Stomach smooth muscle (tissue), 2 donors: Measurements from ENCODE around the gene IGSF22.
A peak's percentile ranks its signal among the peaks of the same experiment; 100 is the strongest.

ENCODE experiments used
- H3K27ac ChIP-seq: one replicate; pipeline ENCODE4 v1.7.0; 2013; ENCODE audit warnings: mild to moderate bottlenecking, low read length, inconsistent platforms
- H3K27me3 ChIP-seq, 2 donors: one replicate each; pipeline ENCODE4 v1.7.0; 2013; ENCODE audit warnings: low read length in 2 of 2; ENCODE audit not compliant: insufficient read depth in 2 of 2, control insufficient read depth in 1 of 2
- H3K36me3 ChIP-seq, 2 donors: one replicate each; pipeline ENCODE4 v1.7.0; 2013; ENCODE audit warnings: low read length in 2 of 2; ENCODE audit not compliant: control insufficient read depth in 2 of 2, insufficient read depth in 2 of 2
- H3K4me1 ChIP-seq: one replicate; pipeline ENCODE4 v1.7.0; 2013; ENCODE audit warnings: low read length; ENCODE audit not compliant: control insufficient read depth, insufficient read depth
- H3K4me3 ChIP-seq, 2 donors: one replicate each; pipeline ENCODE4 v1.7.0; 2013; ENCODE audit warnings: low read length in 2 of 2
- H3K9ac ChIP-seq, 2 donors: one replicate each; pipeline ENCODE4 v1.7.0; 2013; ENCODE audit warnings: low read length in 2 of 2, mild to moderate bottlenecking in 1 of 2
- H3K9me3 ChIP-seq, 2 donors: one replicate each; pipeline ENCODE4 v1.7.0; 2013; ENCODE audit warnings: low read length in 2 of 2; ENCODE audit not compliant: control insufficient read depth in 2 of 2
- donor health status: healthy.
- donor health status: Pancreatic carcinoma.

The IGSF22 gene

GRCh38 chr11:18729426-18729825 is 3.4 kb upstream of the IGSF22 start:
- Histone ChIP-seq H3K4me3 (no peak overlapping the region), H3K36me3 (no peaks in the 10 kb centered on the region), H3K27me3 (no peaks in the 10 kb centered on the region), H3K9me3 (no peaks in the 10 kb centered on the region), H3K4me1 (no peaks in the 10 kb centered on the region), H3K9ac (no peak overlapping the region), H3K27ac (no peak overlapping the region)

GRCh38 chr11:18728658-18729057 is 2.7 kb upstream of the IGSF22 start:
- Histone ChIP-seq H3K36me3 (no peaks in the 10 kb centered on the region), H3K4me3 (no peak overlapping the region), H3K9me3 (no peaks in the 10 kb centered on the region), H3K27me3 (no peaks in the 10 kb centered on the region), H3K9ac (no peak overlapping the region), H3K27ac (no peak overlapping the region), H3K4me1 (no peaks in the 10 kb centered on the region)

GRCh38 chr11:18727479-18728236 is 1.7 kb upstream of the IGSF22 start:
- H3K9me3 ChIP-seq: no peaks in the 10 kb centered on the region
- H3K27me3 ChIP-seq: no peaks in the 10 kb centered on the region
- no peaks in the 10 kb centered on the region for H3K36me3 ChIP-seq
- H3K27ac ChIP-seq: no peak overlapping the region
- H3K4me1 ChIP-seq: no peaks in the 10 kb centered on the region
- H3K9ac ChIP-seq: no peak overlapping the region
- no peak overlapping the region for H3K4me3 ChIP-seq

- H3K27ac ChIP-seq: no peak overlapping the region
- H3K4me3 ChIP-seq: no peak overlapping the region
- no peaks in the 10 kb centered on the region for H3K27me3 ChIP-seq
- no peaks in the 10 kb centered on the region for H3K36me3 ChIP-seq
- H3K4me1 ChIP-seq: peaks cover 18% of the 10 kb centered on the region
- H3K9ac ChIP-seq: no peak overlapping the region
- H3K9me3 ChIP-seq: no peaks in the 10 kb centered on the region
Measured at GRCh38 chr11:18723991-18724390, 2.0 kb downstream of the IGSF22 start.

GRCh38 chr11:18722293-18722637 is 3.7 kb downstream of the IGSF22 start:
- peak overlapping the region in 1 of 2 donors; percentile 81 for H3K4me3 ChIP-seq
- no peak overlapping the region for H3K27ac ChIP-seq
- H3K9me3 ChIP-seq: no peaks in the 10 kb centered on the region
- H3K27me3 ChIP-seq: no peaks in the 10 kb centered on the region
- H3K9ac ChIP-seq: no peak overlapping the region
- peaks cover 18% of the 10 kb centered on the region for H3K4me1 ChIP-seq
- H3K36me3 ChIP-seq: no peaks in the 10 kb centered on the region

GRCh38 chr11:18721561-18722292 is 4.3 kb downstream of the IGSF22 start:
- Histone ChIP-seq H3K9ac (peak overlapping the region; percentile 7 to 71), H3K4me1 (peaks cover 18% of the 10 kb centered on the region)

GRCh38 chr11:18720808-18721560 is 5.0 kb downstream of the IGSF22 start:
- H3K4me1 ChIP-seq: peaks cover 18% of the 10 kb centered on the region
- H3K9ac ChIP-seq: peak overlapping the region; percentile 7 to 71
- H3K36me3 ChIP-seq: no peaks in the 10 kb centered on the region
- peak overlapping the region; percentile 74 to 81 for H3K4me3 ChIP-seq
- H3K27me3 ChIP-seq: no peaks in the 10 kb centered on the region
- H3K9me3 ChIP-seq: no peaks in the 10 kb centered on the region
- H3K27ac ChIP-seq: peak overlapping the region; percentile 37

More at GRCh38 chr11:18721561-18722292, 4.3 kb downstream of the IGSF22 start:
- Histone ChIP-seq H3K36me3 (no peaks in the 10 kb centered on the region), H3K4me3 (peak overlapping the region; percentile 74 to 81), H3K27ac (peak overlapping the region; percentile 37), H3K9me3 (no peaks in the 10 kb centered on the region), H3K27me3 (no peaks in the 10 kb centered on the region)

- Histone ChIP-seq H3K9ac (peak overlapping the region in 1 of 2 donors; percentile 7), H3K4me1 (peaks cover 18% of the 10 kb centered on the region), H3K9me3 (no peaks in the 10 kb centered on the region), H3K27me3 (no peaks in the 10 kb centered on the region), H3K27ac (no peak overlapping the region), H3K36me3 (no peaks in the 10 kb centered on the region), H3K4me3 (peak overlapping the region in 1 of 2 donors; percentile 81)
Measured at GRCh38 chr11:18720091-18720807, 5.7 kb downstream of the IGSF22 start.

GRCh38 chr11:18715476-18715875 is 10.5 kb downstream of the IGSF22 start:
- Histone ChIP-seq H3K9ac (no peak overlapping the region), H3K27ac (no peak overlapping the region), H3K36me3 (no peaks in the 10 kb centered on the region), H3K4me1 (peaks cover 2% of the 10 kb centered on the region), H3K4me3 (no peak overlapping the region), H3K9me3 (no peaks in the 10 kb centered on the region), H3K27me3 (no peaks in the 10 kb centered on the region)

- H3K4me1 ChIP-seq: no peaks in the 10 kb centered on the region
- no peak overlapping the region for H3K27ac ChIP-seq
- H3K4me3 ChIP-seq: no peak overlapping the region
- no peaks in the 10 kb centered on the region for H3K36me3 ChIP-seq
- H3K9ac ChIP-seq: no peak overlapping the region
- no peaks in the 10 kb centered on the region for H3K27me3 ChIP-seq
- no peaks in the 10 kb centered on the region for H3K9me3 ChIP-seq
Measured at GRCh38 chr11:18714443-18714780, 11.6 kb downstream of the IGSF22 start.
